HG03097 (cell line): ENCODE results near the gene KCNE2.
"Not testable (repeated sequence)": the region's sequence is repeated elsewhere in the genome, so short reads cannot be mapped to it uniquely, and the experiment has no call there.

Experiments
- ATAC-seq: cut with Tn5 transposase; IDR thresholded peaks from one replicate; pipeline ENCODE4 v1.9.1; 2021; ENCODE audit not compliant: unreplicated experiment, low FRiP score

KCNE2 gene

GRCh38 chr21:34352556-34352955, 11.2 kb upstream of the KCNE2 start:
- no peak for ATAC-seq

GRCh38 chr21:34353182-34353581, 10.6 kb upstream of the KCNE2 start:
- no peak for ATAC-seq

- no peak for ATAC-seq
These were observed 9.0 kb upstream of the KCNE2 start for GRCh38 chr21:34354836-34355235.

- ATAC-seq = no peak
These were observed 8.2 kb upstream of the KCNE2 start for GRCh38 chr21:34355570-34355969.

- no peak for ATAC-seq
These were observed 5.9 kb upstream of the KCNE2 start for GRCh38 chr21:34357889-34358288.

GRCh38 chr21:34358866-34359265, 4.9 kb upstream of the KCNE2 start:
- no peak for ATAC-seq

- no peak for ATAC-seq
These were observed 3.1 kb upstream of the KCNE2 start for GRCh38 chr21:34360488-34361241.

- ATAC-seq = no peak
These were observed 1.7 kb upstream of the KCNE2 start for GRCh38 chr21:34362136-34362444.

- ATAC-seq = no peak
These were observed 1.1 kb upstream of the KCNE2 start for GRCh38 chr21:34362670-34363069.

- ATAC-seq = no peak
These were observed 1.1 kb downstream of the KCNE2 start for GRCh38 chr21:34364921-34365320.

- ATAC-seq = no peak
These were observed 2.0 kb downstream of the KCNE2 start for GRCh38 chr21:34365809-34366208.

GRCh38 chr21:34367320-34367935, 3.6 kb downstream of the KCNE2 start:
- no peak for ATAC-seq

- no peak for ATAC-seq
These were observed 5.9 kb downstream of the KCNE2 start for GRCh38 chr21:34369741-34370140.

- ATAC-seq = no peak
These were observed 8.5 kb downstream of the KCNE2 start for GRCh38 chr21:34372321-34372720.

- ATAC-seq = not testable (repeated sequence)
These were observed 10.7 kb downstream of the KCNE2 start for GRCh38 chr21:34374462-34374861.

GRCh38 chr21:34374940-34375618, 11.3 kb downstream of the KCNE2 start, which contains the start of gene SMIM11:
SMIM11 (plus strand) TSS chr21:34375507; CDS start chr21:34379505, 3,998 bp downstream.
- ATAC-seq = peak; percentile 89

- ATAC-seq = peak; percentile 53
These were observed 11.8 kb downstream of the KCNE2 start for GRCh38 chr21:34375619-34375972.

- ATAC-seq = not testable (repeated sequence)
These were observed 19.3 kb downstream of the KCNE2 start for GRCh38 chr21:34383138-34383537.

GRCh38 chr21:34383724-34384415, 20.1 kb downstream of the KCNE2 start:
- peak; percentile 61 for ATAC-seq

- ATAC-seq = not testable (repeated sequence)
These were observed 36.7 kb downstream of the KCNE2 start for GRCh38 chr21:34400522-34400921.

GRCh38 chr21:34404742-34405141, 40.9 kb downstream of the KCNE2 start:
- ATAC-seq = not testable (repeated sequence)
